HG02970 (cell line): ENCODE results near the gene TGOLN2.
"Not testable (repeated sequence)": the region's sequence is repeated elsewhere in the genome, so short reads cannot be mapped to it uniquely, and the experiment has no call there.

Source experiments
- ATAC-seq: cut with Tn5 transposase; IDR thresholded peaks from one replicate; pipeline ENCODE4 v1.9.1; 2021; ENCODE audit warnings: mild to moderate bottlenecking, moderate library complexity, moderate number of reproducible peaks; ENCODE audit not compliant: unreplicated experiment, low FRiP score

TGOLN2 gene

GRCh38 chr2:85341269-85342029, 13.7 kb upstream of the TGOLN2 start:
- no peak for ATAC-seq

GRCh38 chr2:85340034-85340892, 12.5 kb upstream of the TGOLN2 start:
- no peak for ATAC-seq

- no peak for ATAC-seq
Observed at GRCh38 chr2:85334928-85335327, 7.1 kb upstream of the TGOLN2 start.

- ATAC-seq = not testable (repeated sequence)
Observed at GRCh38 chr2:85333877-85334276, 6.1 kb upstream of the TGOLN2 start.

GRCh38 chr2:85330839-85331636, 3.2 kb upstream of the TGOLN2 start:
- ATAC-seq = no peak

GRCh38 chr2:85329701-85330100, 1.9 kb upstream of the TGOLN2 start:
- ATAC-seq = not testable (repeated sequence)

GRCh38 chr2:85329181-85329651, 1.4 kb upstream of the TGOLN2 start:
- ATAC-seq = no peak

GRCh38 chr2:85327160-85327821, 498 bp downstream of the TGOLN2 start:
- ATAC-seq = peak; percentile 15

- ATAC-seq = no peak
Observed at GRCh38 chr2:85326406-85327159, 1.2 kb downstream of the TGOLN2 start.

- ATAC-seq = no peak
Observed at GRCh38 chr2:85325466-85325811, 2.4 kb downstream of the TGOLN2 start.

- ATAC-seq = no peak
Observed at GRCh38 chr2:85324639-85325465, 2.9 kb downstream of the TGOLN2 start.

- not testable (repeated sequence) for ATAC-seq
Observed at GRCh38 chr2:85323988-85324367, 3.8 kb downstream of the TGOLN2 start.

GRCh38 chr2:85323351-85323987, 4.3 kb downstream of the TGOLN2 start:
- ATAC-seq = no peak

- no peak for ATAC-seq
Observed at GRCh38 chr2:85319796-85320195, 8.0 kb downstream of the TGOLN2 start.

GRCh38 chr2:85318222-85319074, 9.3 kb downstream of the TGOLN2 start:
- ATAC-seq = no peak

- not testable (repeated sequence) for ATAC-seq
Observed at GRCh38 chr2:85315921-85316320, 11.9 kb downstream of the TGOLN2 start.

- ATAC-seq = no peak
Observed at GRCh38 chr2:85314884-85315242, 12.9 kb downstream of the TGOLN2 start.
